Measurements from ENCODE around the gene CFTR. TPM values are rescaled to one million over a fixed set of nuclear protein-coding genes. Genes with fewer than 3 reads are reported as not detected.

The CFTR gene
- total RNA-seq, 2 experiments from 2014 or later = not detected

GRCh38 chr7:117675497-117676435 lies 195.9 kb downstream of the CFTR start:
- DNase-seq = no peak
- Mint-ChIP-seq H3K4me3 (no peak overlapping the region), H3K36me3 (ENCODE audit: low read depth) (no peaks in the 10 kb centered on the region), H3K4me1 (no peaks in the 10 kb centered on the region), H3K9me3 (no peaks in the 10 kb centered on the region), H3K27ac (no peak overlapping the region), H3K27me3 (no peaks in the 10 kb centered on the region)
- ChIA-PET CTCF (no interaction called here), POLR2A (no interaction called here)

- Mint-ChIP-seq H3K4me1 (no peaks in the 10 kb centered on the region), H3K27me3 (no peaks in the 10 kb centered on the region), H3K4me3 (no peak overlapping the region), H3K36me3 (ENCODE audit: low read depth) (no peaks in the 10 kb centered on the region), H3K9me3 (no peaks in the 10 kb centered on the region), H3K27ac (no peak overlapping the region)
- ChIA-PET POLR2A (no interaction called here), CTCF (no interaction called here)
- DNase-seq = no peak
Observed at GRCh38 chr7:117679120-117679519, 199.3 kb downstream of the CFTR start.

GRCh38 chr7:117682681-117683385 lies 203.0 kb downstream of the CFTR start:
- H3K36me3 Mint-ChIP-seq (ENCODE audit: low read depth) = no peaks in the 10 kb centered on the region
- H3K4me3 Mint-ChIP-seq = no peak overlapping the region
- H3K27me3 Mint-ChIP-seq = no peaks in the 10 kb centered on the region
- no peak for DNase-seq
- no peaks in the 10 kb centered on the region for H3K4me1 Mint-ChIP-seq
- CTCF ChIA-PET = no interaction called here
- POLR2A ChIA-PET = no interaction called here
- no peak overlapping the region for H3K27ac Mint-ChIP-seq
- H3K9me3 Mint-ChIP-seq = no peaks in the 10 kb centered on the region

- POLR2A ChIA-PET = no interaction called here
- Mint-ChIP-seq H3K9me3 (no peaks in the 10 kb centered on the region), H3K36me3 (ENCODE audit: low read depth) (no peaks in the 10 kb centered on the region), H3K4me3 (no peak overlapping the region), H3K27me3 (no peaks in the 10 kb centered on the region), H3K4me1 (no peaks in the 10 kb centered on the region), H3K27ac (no peak overlapping the region)
- no peak for DNase-seq
- CTCF ChIA-PET = no interaction called here
Observed at GRCh38 chr7:117683430-117684175, 203.8 kb downstream of the CFTR start.

GRCh38 chr7:117685795-117686194 lies 206.0 kb downstream of the CFTR start:
- ChIA-PET POLR2A (no interaction called here), CTCF (no interaction called here)
- Mint-ChIP-seq H3K9me3 (no peaks in the 10 kb centered on the region), H3K27me3 (no peaks in the 10 kb centered on the region), H3K4me3 (no peak overlapping the region), H3K27ac (no peak overlapping the region), H3K4me1 (no peaks in the 10 kb centered on the region), H3K36me3 (ENCODE audit: low read depth) (no peaks in the 10 kb centered on the region)
- no peak for DNase-seq

GRCh38 chr7:117686311-117686935 lies 206.6 kb downstream of the CFTR start:
- CTCF ChIA-PET = no interaction called here
- Mint-ChIP-seq H3K27me3 (no peaks in the 10 kb centered on the region), H3K27ac (no peak overlapping the region), H3K4me3 (no peak overlapping the region), H3K4me1 (no peaks in the 10 kb centered on the region), H3K36me3 (ENCODE audit: low read depth) (no peaks in the 10 kb centered on the region), H3K9me3 (no peaks in the 10 kb centered on the region)
- no peak for DNase-seq
- POLR2A ChIA-PET = no interaction called here

- no peak for DNase-seq
- POLR2A ChIA-PET = no interaction called here
- no peaks in the 10 kb centered on the region for H3K4me1 Mint-ChIP-seq
- no peak overlapping the region for H3K27ac Mint-ChIP-seq
- CTCF ChIA-PET = no interaction called here
- no peaks in the 10 kb centered on the region for H3K9me3 Mint-ChIP-seq
- no peaks in the 10 kb centered on the region for H3K27me3 Mint-ChIP-seq
- H3K36me3 Mint-ChIP-seq (ENCODE audit: low read depth) = no peaks in the 10 kb centered on the region
- no peak overlapping the region for H3K4me3 Mint-ChIP-seq
Observed at GRCh38 chr7:117688126-117688525, 208.3 kb downstream of the CFTR start.

GRCh38 chr7:117689406-117689805 lies 209.6 kb downstream of the CFTR start:
- H3K4me1 Mint-ChIP-seq = no peaks in the 10 kb centered on the region
- CTCF ChIA-PET = no interaction called here
- no peak overlapping the region for H3K4me3 Mint-ChIP-seq
- no peaks in the 10 kb centered on the region for H3K36me3 Mint-ChIP-seq (ENCODE audit: low read depth)
- no peak for DNase-seq
- POLR2A ChIA-PET = no interaction called here
- H3K27ac Mint-ChIP-seq = no peak overlapping the region
- no peaks in the 10 kb centered on the region for H3K9me3 Mint-ChIP-seq
- no peaks in the 10 kb centered on the region for H3K27me3 Mint-ChIP-seq

GRCh38 chr7:117690147-117690546 lies 210.3 kb downstream of the CFTR start:
- H3K4me1 Mint-ChIP-seq = no peaks in the 10 kb centered on the region
- no peaks in the 10 kb centered on the region for H3K27me3 Mint-ChIP-seq
- H3K27ac Mint-ChIP-seq = no peak overlapping the region
- POLR2A ChIA-PET = no interaction called here
- H3K4me3 Mint-ChIP-seq = no peak overlapping the region
- DNase-seq = no peak
- no peaks in the 10 kb centered on the region for H3K9me3 Mint-ChIP-seq
- no peaks in the 10 kb centered on the region for H3K36me3 Mint-ChIP-seq (ENCODE audit: low read depth)
- CTCF ChIA-PET = no interaction called here

GRCh38 chr7:117692338-117692737 lies 212.5 kb downstream of the CFTR start:
- ChIA-PET POLR2A (no interaction called here), CTCF (interaction anchor here (0.6 kb wide), 1 partner anchor 798 kb away, joined by 4 read pairs; no protein-coding TSS in a partner anchor)
- Mint-ChIP-seq H3K27me3 (no peaks in the 10 kb centered on the region), H3K27ac (no peak overlapping the region), H3K36me3 (ENCODE audit: low read depth) (no peaks in the 10 kb centered on the region), H3K4me3 (no peak overlapping the region), H3K9me3 (no peaks in the 10 kb centered on the region), H3K4me1 (no peaks in the 10 kb centered on the region)
- DNase-seq = no peak

- CTCF ChIA-PET = no interaction called here
- Mint-ChIP-seq H3K4me1 (no peaks in the 10 kb centered on the region), H3K4me3 (no peak overlapping the region), H3K27me3 (no peaks in the 10 kb centered on the region), H3K9me3 (no peaks in the 10 kb centered on the region), H3K36me3 (ENCODE audit: low read depth) (no peaks in the 10 kb centered on the region), H3K27ac (no peak overlapping the region)
- no peak for DNase-seq
- POLR2A ChIA-PET = no interaction called here
Observed at GRCh38 chr7:117698018-117698417, 218.2 kb downstream of the CFTR start.

GRCh38 chr7:117704063-117704462 lies 224.2 kb downstream of the CFTR start:
- no peaks in the 10 kb centered on the region for H3K27me3 Mint-ChIP-seq
- H3K27ac Mint-ChIP-seq = no peak overlapping the region
- H3K4me1 Mint-ChIP-seq = no peaks in the 10 kb centered on the region
- peaks cover 2% of the 10 kb centered on the region for H3K9me3 Mint-ChIP-seq
- ChIA-PET POLR2A (no interaction called here), CTCF (no interaction called here)
- H3K36me3 Mint-ChIP-seq (ENCODE audit: low read depth) = no peaks in the 10 kb centered on the region
- no peak overlapping the region for H3K4me3 Mint-ChIP-seq
- no peak for DNase-seq

GRCh38 chr7:117705630-117706029 lies 225.8 kb downstream of the CFTR start:
- Mint-ChIP-seq H3K27me3 (no peaks in the 10 kb centered on the region), H3K27ac (no peak overlapping the region), H3K4me1 (no peaks in the 10 kb centered on the region), H3K36me3 (ENCODE audit: low read depth) (no peaks in the 10 kb centered on the region), H3K4me3 (no peak overlapping the region), H3K9me3 (peaks cover 2% of the 10 kb centered on the region)
- DNase-seq = no peak
- ChIA-PET POLR2A (no interaction called here), CTCF (no interaction called here)

Measured in activated CD4-positive, alpha-beta memory T cell treated with anti-CD3 and anti-CD28 coated beads, Interleukin-2, amount 10 ng/mL, durations not matched to agents 7 days and 5 days (primary cell).